Loucy (cell line): ENCODE data around the gene COQ2.

Experiments used
- EZH2phosphoT487 ChIP-seq: fragments of 200-600 bp; IDR thresholded peaks from 2 replicates; pipeline ENCODE4 v1.6.1; 2018; ENCODE audit warnings: antibody characterized with exemption, mild to moderate bottlenecking, moderate library complexity, borderline replicate concordance
- TF ChIP-seq, protein P1 (sequence below): fragments of 200-600 bp; sonication (generic); conservative IDR thresholded peaks from 2 replicates; pipeline ENCODE4 v1.5.1; 2014; ENCODE audit warnings: mild to moderate bottlenecking, antibody characterized with exemption, low read length

DNA sequence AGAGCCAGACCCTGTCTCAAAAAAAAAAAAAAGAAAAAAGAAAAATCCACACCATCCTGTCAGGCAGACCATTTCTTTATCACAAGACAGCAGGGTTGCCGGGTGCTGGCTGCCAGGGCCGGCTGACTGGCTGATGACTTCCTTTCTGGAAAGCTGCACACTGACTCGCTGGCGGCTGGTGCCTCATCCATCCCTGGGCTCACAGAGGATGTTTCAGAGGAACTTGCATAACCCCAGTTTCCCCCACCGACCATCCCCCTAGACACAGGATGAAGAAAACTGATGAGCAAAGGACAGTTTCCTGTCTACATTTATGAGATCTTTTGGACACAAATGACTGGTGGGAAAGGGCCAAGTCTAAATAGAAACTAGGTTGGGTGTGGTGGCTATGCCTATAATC is 36.0 kb upstream of the COQ2 start:
- TF ChIP-seq EZH2phosphoT487 = no peak
- TF ChIP-seq, protein P1, sequence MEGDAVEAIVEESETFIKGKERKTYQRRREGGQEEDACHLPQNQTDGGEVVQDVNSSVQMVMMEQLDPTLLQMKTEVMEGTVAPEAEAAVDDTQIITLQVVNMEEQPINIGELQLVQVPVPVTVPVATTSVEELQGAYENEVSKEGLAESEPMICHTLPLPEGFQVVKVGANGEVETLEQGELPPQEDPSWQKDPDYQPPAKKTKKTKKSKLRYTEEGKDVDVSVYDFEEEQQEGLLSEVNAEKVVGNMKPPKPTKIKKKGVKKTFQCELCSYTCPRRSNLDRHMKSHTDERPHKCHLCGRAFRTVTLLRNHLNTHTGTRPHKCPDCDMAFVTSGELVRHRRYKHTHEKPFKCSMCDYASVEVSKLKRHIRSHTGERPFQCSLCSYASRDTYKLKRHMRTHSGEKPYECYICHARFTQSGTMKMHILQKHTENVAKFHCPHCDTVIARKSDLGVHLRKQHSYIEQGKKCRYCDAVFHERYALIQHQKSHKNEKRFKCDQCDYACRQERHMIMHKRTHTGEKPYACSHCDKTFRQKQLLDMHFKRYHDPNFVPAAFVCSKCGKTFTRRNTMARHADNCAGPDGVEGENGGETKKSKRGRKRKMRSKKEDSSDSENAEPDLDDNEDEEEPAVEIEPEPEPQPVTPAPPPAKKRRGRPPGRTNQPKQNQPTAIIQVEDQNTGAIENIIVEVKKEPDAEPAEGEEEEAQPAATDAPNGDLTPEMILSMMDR = no peak
